Spinal cord (tissue), 10 donors: ENCODE measurements around the gene COL13A1. TPM values are rescaled to one million over a fixed set of nuclear protein-coding genes. Genes with fewer than 3 reads are reported as not detected.

Source experiments
- DNase-seq, 6 donors: peaks; one replicate each; pipeline versions ENCODE4 v3.0.0 to v3.0.0-alpha.2; 2013 to 2015; ENCODE audit warnings: low spot score in 6 of 6, low read depth in 4 of 6
- H3K27ac ChIP-seq: one replicate; pipeline ENCODE4 v1.5.1; 2013; ENCODE audit warnings: low read depth, low read length, control low read depth
- H3K27me3 ChIP-seq: one replicate; pipeline ENCODE4 v1.6.1; 2013; ENCODE audit warnings: low read length; ENCODE audit not compliant: control insufficient read depth, insufficient read depth
- H3K36me3 ChIP-seq: one replicate; pipeline ENCODE4 v1.6.1; 2013; ENCODE audit warnings: low read length; ENCODE audit not compliant: control insufficient read depth, insufficient read depth
- H3K4me1 ChIP-seq: one replicate; pipeline ENCODE4 v1.6.1; 2013; ENCODE audit warnings: low read length; ENCODE audit not compliant: control insufficient read depth, insufficient read depth
- H3K4me3 ChIP-seq: one replicate; pipeline ENCODE4 v1.5.1; 2013; ENCODE audit warnings: low read depth, low read length, control low read depth
- H3K9me3 ChIP-seq: one replicate; pipeline ENCODE4 v1.6.1; 2013; ENCODE audit warnings: low read length; ENCODE audit not compliant: control insufficient read depth, insufficient read depth
- WGBS: methylation state at CpG from one replicate; pipeline ENCODE4 v1.1.5; 2013; ENCODE audit warnings: missing lambda C conversion rate; ENCODE audit not compliant: insufficient coverage; 5-methylcytosine and 5-hydroxymethylcytosine counted together
- polyA plus RNA-seq, 2 donors: library from polyadenylated mRNA; unstranded; fragments of 120-200 nt; gene quantifications; one replicate each; pipeline ENCODE4 v1.2.1, GENCODE V29; 2013; ENCODE audit not compliant: insufficient read length in 2 of 2
- total RNA-seq, 2 donors: library from RNA; depleted of rRNA in 1 of 2; stranded (reverse); fragments of 120-200 nt in 1 of 2; fragments of >200 nt in 1 of 2; gene quantifications; one replicate each; pipeline versions ENCODE4 v1.2.3 to v1.2.4, GENCODE V29; 2013 to 2014
- donor health status: healthy.

Gene COL13A1
- total and polyA plus RNA-seq, 4 donors, result 11.4 to 44.0 (median 22.1) TPM

DNA sequence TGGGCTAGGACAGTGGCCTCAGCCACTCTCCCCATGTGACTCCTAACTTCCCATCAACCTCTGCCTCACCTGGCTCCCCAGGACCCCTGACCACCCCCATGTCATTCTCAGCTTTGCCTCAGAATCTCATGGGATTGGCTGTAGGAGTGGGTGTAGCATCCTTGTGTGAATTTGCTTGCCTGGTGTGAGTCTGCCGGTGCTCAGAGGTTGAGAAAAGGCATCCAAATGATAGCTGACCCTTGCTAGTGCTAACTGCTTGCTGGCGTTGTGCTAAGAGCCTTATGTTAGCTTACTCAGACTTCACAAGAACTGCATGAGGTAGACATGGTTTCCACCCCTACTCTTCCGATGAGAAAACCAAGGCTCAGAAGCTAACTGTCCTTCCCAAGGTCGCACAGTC lies 74.2 kb downstream of the COL13A1 start:
- Histone ChIP-seq H3K27me3 (no peaks in the 10 kb centered on the region), H3K27ac (no peak overlapping the region), H3K4me3 (no peak overlapping the region), H3K36me3 (no peaks in the 10 kb centered on the region), H3K9me3 (no peaks in the 10 kb centered on the region), H3K4me1 (peaks cover 26% of the 10 kb centered on the region)
- WGBS, result 75% methylated on average over 4 of the region's 4 CpGs
- no peak for DNase-seq

DNA sequence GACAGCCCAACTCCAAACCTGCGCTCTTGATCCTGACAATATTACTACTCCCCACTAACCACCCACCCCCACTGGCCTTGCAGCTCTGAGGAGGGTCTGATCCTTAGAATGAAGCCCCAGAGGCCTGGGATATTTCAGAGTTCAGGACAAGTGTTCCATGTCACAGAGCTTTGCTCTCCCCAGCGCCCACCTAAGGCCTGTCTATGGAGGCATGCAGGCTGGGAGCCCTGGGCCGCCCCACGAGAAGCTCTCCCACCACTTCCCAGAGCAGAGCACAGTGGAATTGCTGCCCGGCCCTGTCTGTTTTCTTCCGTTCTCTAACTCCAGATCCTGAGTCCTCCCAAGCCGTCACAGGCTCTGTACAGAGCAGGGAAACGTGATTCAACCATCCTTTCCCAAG lies 74.6 kb downstream of the COL13A1 start:
- Histone ChIP-seq H3K4me3 (no peak overlapping the region), H3K9me3 (no peaks in the 10 kb centered on the region), H3K4me1 (peaks cover 30% of the 10 kb centered on the region), H3K27me3 (no peaks in the 10 kb centered on the region), H3K27ac (no peak overlapping the region), H3K36me3 (no peaks in the 10 kb centered on the region)
- DNase-seq, result no peak
- WGBS, result 95% methylated on average over 7 of the region's 8 CpGs

DNA sequence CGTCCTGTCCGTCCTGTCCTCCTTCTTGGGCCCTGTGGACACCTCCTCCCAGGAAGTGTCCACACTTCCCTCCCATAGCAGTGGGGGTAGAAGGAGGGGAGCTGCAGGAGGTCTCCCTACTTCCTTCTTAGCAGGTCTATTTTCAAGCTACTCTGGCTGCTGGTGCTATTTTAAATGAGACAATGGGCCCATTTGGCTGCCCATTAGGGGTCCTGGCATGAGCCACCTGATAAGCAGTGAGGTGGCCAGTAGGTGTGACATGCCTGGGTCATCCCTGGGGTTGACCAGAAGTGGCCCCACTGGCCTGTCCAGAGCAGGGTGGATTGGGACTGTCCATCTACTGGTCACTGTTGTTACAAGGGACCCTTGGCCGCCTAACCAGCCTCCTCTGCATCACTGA lies 75.2 kb downstream of the COL13A1 start:
- Histone ChIP-seq H3K27ac (no peak overlapping the region), H3K27me3 (no peaks in the 10 kb centered on the region), H3K4me3 (no peak overlapping the region), H3K4me1 (peaks cover 32% of the 10 kb centered on the region), H3K36me3 (no peaks in the 10 kb centered on the region), H3K9me3 (no peaks in the 10 kb centered on the region)
- 73% methylated on average over 1 of the region's 3 CpGs for WGBS
- no peak for DNase-seq

DNA sequence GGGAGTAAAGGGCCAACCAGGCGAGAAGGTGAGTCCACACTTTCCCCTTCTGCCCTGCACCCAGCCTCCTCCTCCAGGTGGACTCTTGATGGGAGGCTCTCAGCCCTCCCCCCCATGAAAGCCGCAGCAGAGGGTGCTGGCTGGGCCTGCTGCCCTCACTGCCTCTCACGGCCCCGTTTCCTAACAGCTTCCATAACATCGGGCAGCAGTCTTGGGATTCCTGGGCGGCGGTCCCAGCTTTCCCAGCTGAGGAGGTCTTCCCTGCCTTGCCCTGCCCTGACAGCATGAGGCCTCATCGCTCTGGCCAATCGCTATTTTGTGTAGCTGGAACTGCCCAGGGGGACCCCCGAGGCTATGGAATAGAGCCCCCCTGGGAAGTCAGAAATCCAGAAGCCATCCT lies 76.3 kb downstream of the COL13A1 start:
- no peaks in the 10 kb centered on the region for H3K9me3 ChIP-seq
- no peaks in the 10 kb centered on the region for H3K27me3 ChIP-seq
- no peaks in the 10 kb centered on the region for H3K36me3 ChIP-seq
- no peak overlapping the region for H3K4me3 ChIP-seq
- 61% methylated on average over 9 of the region's 10 CpGs for WGBS
- H3K27ac ChIP-seq, result peak overlapping the region; percentile 58
- DNase-seq, result peak in 1 of 6 donors; percentile 72
- peaks cover 32% of the 10 kb centered on the region for H3K4me1 ChIP-seq

DNA sequence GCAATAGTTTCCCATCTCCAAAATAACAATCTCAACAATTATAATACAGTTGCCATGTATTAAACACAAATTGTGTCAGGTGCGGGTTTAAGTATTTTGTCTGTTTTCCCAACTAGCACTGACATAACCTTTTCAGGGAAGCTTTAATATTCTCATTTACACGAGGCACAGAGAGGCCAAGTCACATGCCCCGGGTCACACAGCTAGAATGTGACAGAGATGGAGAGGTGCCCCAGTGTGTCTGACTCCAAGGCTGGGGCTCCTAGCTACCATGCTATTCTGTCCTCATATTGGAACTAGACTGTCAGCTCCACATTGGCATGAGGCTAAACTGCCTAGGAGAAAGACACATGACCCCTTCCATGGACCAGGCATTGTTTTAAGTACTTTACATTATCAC lies 77.2 kb downstream of the COL13A1 start:
- WGBS, result 100% methylated on average over 1 of the region's 3 CpGs
- Histone ChIP-seq H3K4me1 (peaks cover 32% of the 10 kb centered on the region), H3K27ac (no peak overlapping the region), H3K9me3 (no peaks in the 10 kb centered on the region), H3K4me3 (no peak overlapping the region), H3K36me3 (no peaks in the 10 kb centered on the region), H3K27me3 (no peaks in the 10 kb centered on the region)
- no peak for DNase-seq

DNA sequence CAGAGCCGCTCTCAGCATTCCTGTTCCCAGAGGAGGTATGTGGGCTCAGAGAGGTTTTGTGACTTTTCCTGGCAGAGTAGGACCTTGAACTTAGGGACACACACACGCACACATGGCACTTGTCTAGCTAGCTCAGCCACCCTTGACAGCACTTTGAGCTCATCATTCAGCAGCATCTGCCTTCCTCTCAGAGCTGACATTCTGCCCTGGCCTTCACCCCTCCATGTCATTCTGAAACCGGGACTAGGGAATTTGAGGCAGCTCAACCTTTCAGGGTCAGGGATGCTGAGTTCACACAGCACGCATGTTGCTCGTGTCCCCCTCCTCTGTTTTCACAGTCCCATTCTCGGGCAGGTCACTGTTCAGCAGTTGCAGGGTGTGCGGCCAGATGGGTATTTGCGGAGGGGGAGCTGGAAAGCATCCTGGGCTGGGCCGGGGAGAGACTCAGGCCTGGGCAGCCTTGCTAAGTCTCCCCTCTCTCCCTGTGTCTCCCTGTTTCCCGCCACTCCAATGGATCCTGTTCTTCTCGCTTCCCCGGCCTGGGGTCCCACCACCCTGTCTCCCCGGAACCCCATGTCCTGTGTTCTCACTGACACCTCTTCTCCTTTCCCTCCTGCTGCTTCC lies 78.0 kb downstream of the COL13A1 start:
- H3K4me3 ChIP-seq, result no peak overlapping the region
- peaks cover 32% of the 10 kb centered on the region for H3K4me1 ChIP-seq
- DNase-seq, result no peak
- H3K27me3 ChIP-seq, result no peaks in the 10 kb centered on the region
- no peak overlapping the region for H3K27ac ChIP-seq
- H3K9me3 ChIP-seq, result no peaks in the 10 kb centered on the region
- WGBS, result 74% methylated on average over 11 of the region's 13 CpGs
- H3K36me3 ChIP-seq, result no peaks in the 10 kb centered on the region

DNA sequence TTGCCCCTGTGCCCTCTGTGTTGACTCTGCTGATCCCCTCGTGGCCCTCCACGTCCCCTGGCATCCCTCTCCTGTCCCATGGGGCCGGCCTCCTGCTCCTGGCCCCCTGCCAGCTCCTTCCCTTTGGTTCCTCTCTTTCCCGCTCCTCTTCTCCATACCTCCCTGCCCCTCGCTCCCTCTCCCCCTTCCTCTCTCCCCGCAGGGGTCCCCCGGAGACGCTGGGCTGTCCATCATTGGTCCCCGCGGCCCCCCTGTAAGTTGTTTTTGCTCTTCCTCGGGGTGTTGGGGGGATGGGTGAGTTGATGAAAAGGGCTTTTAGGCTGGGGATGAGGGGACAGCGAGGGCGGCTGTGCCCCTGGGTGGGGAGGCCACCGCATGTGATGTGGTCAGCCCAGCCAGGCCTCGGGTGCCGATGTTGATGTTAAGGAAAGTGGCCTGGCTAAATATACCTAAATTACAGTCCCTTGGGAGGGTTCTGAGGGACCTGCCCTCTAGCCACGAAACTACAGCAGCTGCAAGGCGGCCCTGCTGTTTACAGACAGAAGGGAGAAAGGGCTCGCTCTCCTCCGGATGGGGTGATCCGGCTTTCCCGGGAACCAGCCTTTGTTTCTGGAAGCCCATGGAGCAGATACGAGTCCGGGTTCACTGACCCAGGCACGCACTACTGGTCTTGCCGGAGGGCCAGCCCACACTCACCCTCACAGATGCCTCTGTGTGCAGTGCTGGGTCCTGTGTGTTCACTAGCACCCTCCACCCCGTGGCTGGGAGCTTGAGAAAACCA lies 78.8 kb downstream of the COL13A1 start:
- WGBS, result 27% methylated on average over 17 of the region's 27 CpGs
- H3K4me3 ChIP-seq, result no peak overlapping the region

DNA sequence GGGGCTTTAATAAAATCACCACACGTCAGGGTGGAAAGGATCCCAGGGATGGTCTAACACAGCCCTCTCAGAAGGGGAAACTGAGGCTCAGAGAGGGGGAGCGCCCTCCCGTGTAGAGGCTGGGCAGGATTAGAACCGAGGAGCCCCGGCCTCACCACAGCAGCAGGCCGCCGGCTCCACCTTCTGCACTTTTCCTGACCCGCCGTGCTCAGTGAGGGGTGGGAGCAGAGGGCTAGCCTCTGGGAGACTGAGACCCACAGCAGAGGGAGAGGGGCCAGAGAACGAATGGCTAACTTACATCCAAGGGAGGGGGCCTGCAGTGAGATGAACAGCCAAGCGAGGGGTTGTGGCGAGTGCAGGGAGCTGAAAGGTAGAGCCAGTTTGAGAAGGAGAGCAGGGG lies 79.5 kb downstream of the COL13A1 start:
- DNase-seq, result no peak
- H3K9me3 ChIP-seq, result no peaks in the 10 kb centered on the region
- no peaks in the 10 kb centered on the region for H3K36me3 ChIP-seq
- no peak overlapping the region for H3K4me3 ChIP-seq
- no peak overlapping the region for H3K27ac ChIP-seq
- WGBS, result 70% methylated on average over 11 of the region's 12 CpGs
- H3K27me3 ChIP-seq, result no peaks in the 10 kb centered on the region
- H3K4me1 ChIP-seq, result peaks cover 32% of the 10 kb centered on the region

More for the DNA sequence above, 78.8 kb downstream of the COL13A1 start:
- no peak for DNase-seq
- Histone ChIP-seq H3K36me3 (no peaks in the 10 kb centered on the region), H3K4me1 (peaks cover 32% of the 10 kb centered on the region), H3K27me3 (no peaks in the 10 kb centered on the region), H3K9me3 (no peaks in the 10 kb centered on the region), H3K27ac (no peak overlapping the region)

DNA sequence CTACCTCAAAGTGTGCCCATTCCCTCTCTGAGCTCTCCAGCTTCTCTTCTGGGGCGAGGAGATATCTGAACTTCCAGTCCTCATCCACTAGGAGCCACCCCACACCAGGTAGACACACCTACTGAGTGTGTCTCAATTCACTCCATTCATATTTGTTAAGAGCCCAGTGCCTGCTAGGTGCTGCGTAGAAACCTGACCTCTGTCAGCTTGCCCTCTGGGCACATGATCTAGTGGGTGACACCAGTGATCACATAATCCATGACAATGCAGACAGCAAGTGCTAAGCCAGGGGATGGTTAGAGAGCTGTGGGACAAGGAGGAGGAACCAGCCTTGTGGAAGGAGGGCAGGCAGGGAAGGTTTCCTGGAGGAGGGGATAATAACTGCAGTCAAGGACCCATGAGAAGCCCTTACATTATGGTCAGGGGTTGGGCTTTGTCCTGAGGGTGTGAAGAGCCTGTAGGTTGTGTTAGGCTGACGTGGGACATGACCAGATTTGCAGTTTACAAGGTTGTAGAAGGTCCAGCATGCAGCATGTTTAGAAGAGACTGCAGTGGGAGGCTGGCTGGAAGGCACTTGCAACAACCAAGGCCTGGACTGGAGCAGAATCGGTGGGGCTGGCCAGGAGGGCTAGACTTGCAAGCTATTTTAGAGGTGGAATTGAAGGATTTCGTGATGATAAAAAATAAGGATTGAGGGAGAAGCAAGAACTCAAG lies 81.8 kb downstream of the COL13A1 start:
- Histone ChIP-seq H3K27ac (no peak overlapping the region), H3K27me3 (no peaks in the 10 kb centered on the region), H3K4me1 (peaks cover 20% of the 10 kb centered on the region), H3K4me3 (no peak overlapping the region), H3K9me3 (no peaks in the 10 kb centered on the region), H3K36me3 (no peaks in the 10 kb centered on the region)
- WGBS, result 88% methylated on average over 5 of the region's 5 CpGs
- no peak for DNase-seq
